B cell (primary cell): Measurements from ENCODE around the gene PEX13.
"Not testable (repeated sequence)": the region's sequence is repeated elsewhere in the genome, so short reads cannot be mapped to it uniquely, and the experiment has no call there.

Source experiments
- CTCF ChIP-seq: fragments of 200-600 bp; IDR thresholded peaks from one replicate; pipeline ENCODE4 v1.8.0; 2022; ENCODE audit warnings: antibody characterized with exemption, mild to moderate bottlenecking
- EZH2 ChIP-seq: IDR thresholded peaks from 2 replicates; pipeline ENCODE4 v1.6.1; 2012; ENCODE audit warnings: borderline replicate concordance, low read depth, mild to moderate bottlenecking, moderate library complexity, low read length; ENCODE audit not compliant: insufficient read depth, poor library complexity, severe bottlenecking

GRCh38 chr2:61012303-61012702, 5.2 kb upstream of the PEX13 start:
- not testable (repeated sequence) for TF ChIP-seq CTCF, EZH2
